Peyer's patch (tissue), 4 donors: ENCODE data around the gene ERICH6B.

Source experiments
- POLR2A ChIP-seq, 2 donors: fragments of 450-650 bp; IDR thresholded peaks; one replicate each; pipeline ENCODE4 v1.5.1; 2017; ENCODE audit warnings: antibody characterized with exemption in 2 of 2, mild to moderate bottlenecking in 2 of 2, moderate library complexity in 2 of 2
- TF ChIP-seq, protein P1 (sequence below), 6 experiments: fragments of 450-650 bp in 4 of 6; fragments of 200-600 bp in 2 of 6; sonication (generic) in 1 of 6; IDR thresholded peaks; one replicate each; pipeline ENCODE4 v1.5.1; 2017 to 2019; ENCODE audit warnings: antibody characterized with exemption in 6 of 6, mild to moderate bottlenecking in 3 of 6, moderate library complexity in 1 of 6

DNA sequence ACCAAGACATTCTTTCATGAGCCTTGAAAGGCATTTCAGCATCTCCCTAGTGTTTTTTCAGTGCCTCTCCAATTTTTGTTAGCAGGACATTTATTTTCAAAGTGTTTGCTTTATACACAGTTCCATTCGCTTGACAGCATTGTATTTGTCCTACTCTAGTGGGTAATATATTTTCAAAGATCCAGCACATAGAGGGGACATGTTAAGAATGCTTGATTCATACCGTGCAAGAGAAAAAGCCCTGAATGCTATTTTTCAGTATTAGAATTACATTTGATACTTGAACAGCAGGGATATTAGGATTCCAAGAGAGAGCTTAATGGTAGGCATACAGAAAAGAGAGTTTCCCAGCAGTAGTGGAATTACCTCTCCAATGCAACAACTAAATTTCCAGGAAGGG, 21.3 kb downstream of the ERICH6B start:
- TF ChIP-seq, protein P1, sequence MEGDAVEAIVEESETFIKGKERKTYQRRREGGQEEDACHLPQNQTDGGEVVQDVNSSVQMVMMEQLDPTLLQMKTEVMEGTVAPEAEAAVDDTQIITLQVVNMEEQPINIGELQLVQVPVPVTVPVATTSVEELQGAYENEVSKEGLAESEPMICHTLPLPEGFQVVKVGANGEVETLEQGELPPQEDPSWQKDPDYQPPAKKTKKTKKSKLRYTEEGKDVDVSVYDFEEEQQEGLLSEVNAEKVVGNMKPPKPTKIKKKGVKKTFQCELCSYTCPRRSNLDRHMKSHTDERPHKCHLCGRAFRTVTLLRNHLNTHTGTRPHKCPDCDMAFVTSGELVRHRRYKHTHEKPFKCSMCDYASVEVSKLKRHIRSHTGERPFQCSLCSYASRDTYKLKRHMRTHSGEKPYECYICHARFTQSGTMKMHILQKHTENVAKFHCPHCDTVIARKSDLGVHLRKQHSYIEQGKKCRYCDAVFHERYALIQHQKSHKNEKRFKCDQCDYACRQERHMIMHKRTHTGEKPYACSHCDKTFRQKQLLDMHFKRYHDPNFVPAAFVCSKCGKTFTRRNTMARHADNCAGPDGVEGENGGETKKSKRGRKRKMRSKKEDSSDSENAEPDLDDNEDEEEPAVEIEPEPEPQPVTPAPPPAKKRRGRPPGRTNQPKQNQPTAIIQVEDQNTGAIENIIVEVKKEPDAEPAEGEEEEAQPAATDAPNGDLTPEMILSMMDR (IDR thresholded peaks at IDR 0.05): no peak
- TF ChIP-seq POLR2A (IDR thresholded peaks at IDR 0.05): no peak
